Activated CD8-positive, alpha-beta T cell treated with anti-CD3 and anti-CD28 coated beads for 36 hours (primary cell): ENCODE measurements around the gene SLC25A41. TPM values are rescaled to one million over a fixed set of nuclear protein-coding genes. Genes with fewer than 3 reads are reported as not detected.
"Not testable (repeated sequence)": the region's sequence is repeated elsewhere in the genome, so short reads cannot be mapped to it uniquely, and the experiment has no call there.

ENCODE experiments used
- ATAC-seq: fragments of 200-7000 bp; cut with Tn5 transposase; one replicate; pipeline ENCODE4 v1.10.0; 2021; ENCODE audit warnings: mild to moderate bottlenecking, moderate library complexity
- CTCF ChIA-PET: fragments of 350-600 bp; sonication (Branson Sonifier 250); formaldehyde crosslinking; loops from one replicate; lab custom pipeline; 2021; ENCODE audit warnings: antibody characterized with exemption; lab: Charles Lee
- POLR2A ChIA-PET: fragments of 350-600 bp; sonication (Branson Sonifier 250); formaldehyde crosslinking; loops from one replicate; lab custom pipeline; 2021; ENCODE audit warnings: antibody characterized with exemption; lab: Charles Lee
- DNase-seq: peaks from one replicate; pipeline ENCODE4 v3.0.0-alpha.2; 2020
- H3K27ac Mint-ChIP-seq: one replicate; pipeline ENCODE4 v1.8.0; 2021; ENCODE audit warnings: mild to moderate bottlenecking, mixed read lengths
- H3K27me3 Mint-ChIP-seq: one replicate; pipeline ENCODE4 v1.8.0; 2021; ENCODE audit warnings: mixed read lengths
- H3K36me3 Mint-ChIP-seq: one replicate; pipeline ENCODE4 v1.8.0; 2021; ENCODE audit warnings: low read depth, mixed read lengths
- H3K4me1 Mint-ChIP-seq: one replicate; pipeline ENCODE4 v1.8.0; 2021; ENCODE audit warnings: low read depth, mixed read lengths
- H3K4me3 Mint-ChIP-seq: one replicate; pipeline ENCODE4 v1.8.0; 2021; ENCODE audit warnings: mild to moderate bottlenecking, moderate library complexity, mixed read lengths
- H3K9me3 Mint-ChIP-seq: one replicate; pipeline ENCODE4 v1.8.0; 2021; ENCODE audit warnings: mixed read lengths
- intact Hi-C: fragments of 100-400 bp; cut with micrococcal nuclease; formaldehyde crosslinking; loops from one replicate; pipeline ENCODE4 v1.10.0; 2022
- total RNA-seq, 2 experiments: library from RNA; stranded (reverse); gene quantifications; one replicate each; pipeline ENCODE4 v1.2.3, GENCODE V29; 2021
- TF ChIP-seq, protein P1 (sequence below): fragments of 200-600 bp; IDR thresholded peaks from one replicate; pipeline ENCODE4 v1.8.0; 2022; ENCODE audit warnings: antibody characterized with exemption, mild to moderate bottlenecking

SLC25A41 gene
- total RNA-seq, 2 experiments from 2014 or later, result not detected

DNA sequence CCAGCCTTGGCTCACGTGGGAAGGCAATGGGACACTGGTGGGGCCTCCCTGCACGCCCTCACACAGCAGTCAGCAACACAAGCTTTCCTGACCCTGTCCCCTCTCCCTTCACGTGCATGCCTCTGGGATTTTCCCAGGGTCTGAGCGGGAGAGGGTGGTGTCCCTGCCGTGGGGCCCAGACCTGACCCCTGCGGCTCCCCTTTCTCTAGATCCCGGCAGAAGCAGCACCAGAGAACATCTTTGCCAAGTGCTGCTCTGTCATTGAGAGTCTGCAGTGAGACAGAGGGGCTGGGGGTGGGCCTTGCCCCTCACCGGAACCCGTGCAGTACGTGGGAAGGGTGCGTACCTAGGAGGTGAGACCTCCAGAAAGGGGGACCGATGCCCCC, 21.5 kb downstream of the SLC25A41 start:
- peak; percentile 17 for ATAC-seq
- ChIA-PET CTCF (interaction anchor here (1.0 to 1.7 kb wide), 2 partner anchors 18 to 39 kb away, joined by 3 to 5 read pairs; partner anchors contain the start of gene ALKBH7), POLR2A (interaction anchor here (1.1 to 3.3 kb wide), 6 partner anchors 9 to 33 kb away, joined by 3 to 17 read pairs (median 4); partner anchors contain the start of gene GTF2F1)
- no peak overlapping the region for H3K27ac Mint-ChIP-seq
- H3K36me3 Mint-ChIP-seq, result peaks cover 18% of the 10 kb centered on the region
- H3K4me3 Mint-ChIP-seq, result no peak overlapping the region
- DNase-seq, result no peak
- H3K4me1 Mint-ChIP-seq, result no peaks in the 10 kb centered on the region
- H3K27me3 Mint-ChIP-seq, result no peaks in the 10 kb centered on the region
- TF ChIP-seq, protein P1, sequence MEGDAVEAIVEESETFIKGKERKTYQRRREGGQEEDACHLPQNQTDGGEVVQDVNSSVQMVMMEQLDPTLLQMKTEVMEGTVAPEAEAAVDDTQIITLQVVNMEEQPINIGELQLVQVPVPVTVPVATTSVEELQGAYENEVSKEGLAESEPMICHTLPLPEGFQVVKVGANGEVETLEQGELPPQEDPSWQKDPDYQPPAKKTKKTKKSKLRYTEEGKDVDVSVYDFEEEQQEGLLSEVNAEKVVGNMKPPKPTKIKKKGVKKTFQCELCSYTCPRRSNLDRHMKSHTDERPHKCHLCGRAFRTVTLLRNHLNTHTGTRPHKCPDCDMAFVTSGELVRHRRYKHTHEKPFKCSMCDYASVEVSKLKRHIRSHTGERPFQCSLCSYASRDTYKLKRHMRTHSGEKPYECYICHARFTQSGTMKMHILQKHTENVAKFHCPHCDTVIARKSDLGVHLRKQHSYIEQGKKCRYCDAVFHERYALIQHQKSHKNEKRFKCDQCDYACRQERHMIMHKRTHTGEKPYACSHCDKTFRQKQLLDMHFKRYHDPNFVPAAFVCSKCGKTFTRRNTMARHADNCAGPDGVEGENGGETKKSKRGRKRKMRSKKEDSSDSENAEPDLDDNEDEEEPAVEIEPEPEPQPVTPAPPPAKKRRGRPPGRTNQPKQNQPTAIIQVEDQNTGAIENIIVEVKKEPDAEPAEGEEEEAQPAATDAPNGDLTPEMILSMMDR, result no peak
- H3K9me3 Mint-ChIP-seq, result no peaks in the 10 kb centered on the region
- intact Hi-C loops, result no loop called here

- Mint-ChIP-seq H3K27ac (no peak overlapping the region), H3K4me1 (no peaks in the 10 kb centered on the region), H3K36me3 (peaks cover 8% of the 10 kb centered on the region), H3K9me3 (no peaks in the 10 kb centered on the region), H3K4me3 (no peak overlapping the region), H3K27me3 (no peaks in the 10 kb centered on the region)
- TF ChIP-seq, protein P1, result no peak
- intact Hi-C loops, result no loop called here
- DNase-seq (no peak), ATAC-seq (no peak)
- POLR2A ChIA-PET, result no interaction called here
- CTCF ChIA-PET, result no interaction called here
Observed at GRCh38 chr19:6409346-6409745, 24.2 kb downstream of the SLC25A41 start.

GRCh38 chr19:6406401-6406800, 27.2 kb downstream of the SLC25A41 start:
- ChIA-PET CTCF (no interaction called here), POLR2A (interaction anchor here (1.5 kb wide), 1 partner anchor 19 kb away, joined by 4 read pairs; the partner anchor contains the start of gene KHSRP)
- TF ChIP-seq, protein P1, result no peak
- intact Hi-C loops, result no loop called here
- H3K9me3 Mint-ChIP-seq, result no peaks in the 10 kb centered on the region
- H3K36me3 Mint-ChIP-seq, result no peaks in the 10 kb centered on the region
- no peak overlapping the region for H3K4me3 Mint-ChIP-seq
- ATAC-seq (no peak), DNase-seq (no peak)
- H3K27ac Mint-ChIP-seq, result no peak overlapping the region
- H3K27me3 Mint-ChIP-seq, result no peaks in the 10 kb centered on the region
- H3K4me1 Mint-ChIP-seq, result no peaks in the 10 kb centered on the region

- intact Hi-C loops, result no loop called here
- H3K27ac Mint-ChIP-seq, result no peak overlapping the region
- ChIA-PET POLR2A (interaction anchor here (1.6 to 1.9 kb wide), 3 partner anchors 9 to 18 kb away, joined by 4 to 8 read pairs (median 5); no protein-coding TSS in a partner anchor), CTCF (no interaction called here)
- no peaks in the 10 kb centered on the region for H3K27me3 Mint-ChIP-seq
- H3K4me3 Mint-ChIP-seq, result no peak overlapping the region
- no peaks in the 10 kb centered on the region for H3K36me3 Mint-ChIP-seq
- ATAC-seq (no peak), DNase-seq (no peak)
- no peaks in the 10 kb centered on the region for H3K9me3 Mint-ChIP-seq
- TF ChIP-seq, protein P1, result no peak
- H3K4me1 Mint-ChIP-seq, result no peaks in the 10 kb centered on the region
Observed at GRCh38 chr19:6402837-6403608, 30.5 kb downstream of the SLC25A41 start.

DNA sequence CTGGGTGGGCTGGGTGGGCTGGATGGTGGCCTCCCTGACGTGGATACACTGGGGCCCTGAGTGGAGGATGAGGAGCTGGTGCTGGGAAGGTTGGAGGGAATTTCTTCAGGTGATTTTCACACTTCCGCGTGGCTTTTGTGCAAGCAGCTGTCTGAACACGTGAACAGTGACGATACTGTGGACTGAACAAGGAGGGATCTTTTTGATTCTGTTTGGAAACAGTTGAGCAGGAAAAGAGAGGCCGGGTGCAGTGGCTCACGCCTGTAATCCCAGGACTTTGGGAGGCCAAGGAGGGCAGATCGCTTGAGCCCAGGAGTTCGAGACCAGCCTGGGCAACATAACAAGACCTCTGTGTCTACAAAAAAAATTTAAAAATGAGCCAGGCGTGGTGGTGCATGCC, 31.5 kb downstream of the SLC25A41 start:
- TF ChIP-seq, protein P1, result no peak
- ChIA-PET CTCF (no interaction called here), POLR2A (interaction anchor here (0.8 to 1.7 kb wide), 2 partner anchors 10 to 19 kb away, joined by 3 to 4 read pairs; no protein-coding TSS in a partner anchor)
- H3K27me3 Mint-ChIP-seq, result no peaks in the 10 kb centered on the region
- no peak for ATAC-seq
- no peaks in the 10 kb centered on the region for H3K9me3 Mint-ChIP-seq
- H3K27ac Mint-ChIP-seq, result no peak overlapping the region
- H3K4me3 Mint-ChIP-seq, result no peak overlapping the region
- intact Hi-C loops, result no loop called here
- DNase-seq, result no peak
- no peaks in the 10 kb centered on the region for H3K4me1 Mint-ChIP-seq
- H3K36me3 Mint-ChIP-seq, result no peaks in the 10 kb centered on the region

DNA sequence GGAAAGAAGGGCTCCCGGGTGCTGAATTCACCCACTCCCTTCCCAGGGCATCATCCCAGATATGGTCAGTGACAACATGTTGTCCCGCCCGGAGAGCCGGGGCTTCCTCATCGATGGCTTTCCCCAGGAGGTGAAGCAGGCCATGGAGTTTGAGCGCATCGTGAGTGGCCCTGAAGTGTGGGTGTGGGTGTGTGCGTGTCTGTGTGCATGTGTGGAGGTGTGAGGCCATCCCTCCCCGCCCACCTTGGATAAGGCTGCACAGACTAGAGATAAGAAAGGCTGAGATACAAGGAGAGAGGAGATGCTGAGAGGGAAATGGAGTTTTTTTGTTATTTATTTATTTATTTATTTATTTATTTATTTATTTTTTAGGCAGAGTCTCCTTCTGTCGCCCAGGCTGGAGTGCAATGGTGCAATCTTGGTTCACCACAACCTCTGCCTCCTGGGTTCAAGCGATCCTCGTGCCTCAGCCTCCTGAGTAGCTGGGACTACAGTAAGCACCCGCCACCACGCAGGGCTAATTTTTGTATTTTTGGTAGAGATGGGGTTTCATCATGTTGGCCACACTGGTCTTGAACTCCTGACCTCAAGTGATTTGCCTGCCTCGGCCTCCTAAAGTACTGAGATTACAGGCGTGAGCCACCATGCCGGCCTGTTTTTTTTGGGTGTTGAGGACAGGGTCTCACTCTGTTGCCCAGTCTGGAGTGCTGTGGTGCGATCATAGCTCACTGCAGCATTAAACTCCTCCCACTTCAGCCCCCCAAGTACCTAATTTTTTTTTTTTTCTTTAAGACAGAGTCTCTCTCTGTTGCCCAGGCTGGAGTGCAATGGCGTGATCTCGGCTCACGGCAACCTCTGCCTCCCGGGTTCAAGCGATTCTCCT, 33.3 kb downstream of the SLC25A41 start:
- H3K27me3 Mint-ChIP-seq, intact Hi-C loops, CTCF ChIA-PET, DNase-seq, ATAC-seq, H3K4me3 Mint-ChIP-seq, H3K4me1 Mint-ChIP-seq, H3K36me3 Mint-ChIP-seq, H3K9me3 Mint-ChIP-seq, H3K27ac Mint-ChIP-seq: not testable (repeated sequence)
- POLR2A ChIA-PET, result interaction anchor here (0.9 kb wide), 1 partner anchor 20 kb away, joined by 4 read pairs; no protein-coding TSS in a partner anchor
